Endothelial cell of umbilical vein (primary cell): ENCODE results near the gene OSGEP. TPM values are rescaled to one million over a fixed set of nuclear protein-coding genes. Genes with fewer than 3 reads are reported as not detected.

ENCODE experiments used
- BruUV-seq: library from RNA; stranded (reverse); fragments of 400-500 nt; replicated peaks from 2 replicates; lab custom pipeline; 2021; lab: Mats Ljungman, UMichigan
- CTCF ChIA-PET: fragments of 300-600, 350-600 bp; sonication (Branson Sonifier 250); formaldehyde crosslinking; loops from one replicate; lab custom pipeline; 2021; ENCODE audit warnings: antibody characterized with exemption, inconsistent platforms; lab: Charles Lee
- POLR2A ChIA-PET: fragments of 300-600, 350-600 bp; sonication (Branson Sonifier 250); formaldehyde crosslinking; loops from one replicate; lab custom pipeline; 2021; ENCODE audit warnings: antibody characterized with exemption, inconsistent platforms; lab: Charles Lee
- DNase-seq: peaks from one replicate; pipeline ENCODE4 v3.0.0-alpha.2; 2011; ENCODE audit warnings: low read depth, low spot score
- FAIRE-seq: peaks from 2 replicates; lab custom pipeline; 2011; peaks lifted over from hg19 to GRCh38; lab: Jason Lieb, UNC
- H2AFZ ChIP-seq: 2 replicates; pipeline ENCODE4 v1.6.0; 2012; ENCODE audit warnings: low read depth, low read length, control low read depth, inconsistent platforms
- H3K27ac ChIP-seq: 2 replicates; pipeline ENCODE4 v1.5.1; 2011; ENCODE audit warnings: low read depth, mild to moderate bottlenecking, control low read depth, low read length, moderate library complexity; ENCODE audit not compliant: insufficient read depth
- H3K27me3 ChIP-seq, 2 experiments: 2 replicates each; pipeline versions ENCODE4 v1.6.0 to v1.6.1; 2011; ENCODE audit warnings: low read length in 2 of 2, mixed read lengths in 1 of 2; ENCODE audit not compliant: control insufficient read depth in 2 of 2, insufficient read depth in 2 of 2
- H3K36me3 ChIP-seq, 2 experiments: 2 replicates in 1 of 2; 3 replicates in 1 of 2; pipeline ENCODE4 v1.5.1; 2011; ENCODE audit warnings: low read length in 2 of 2, mild to moderate bottlenecking in 1 of 2, moderate library complexity in 1 of 2; ENCODE audit not compliant: control insufficient read depth in 2 of 2, insufficient read depth in 2 of 2; ENCODE audit errors: extremely low read depth in 1 of 2
- H3K4me1 ChIP-seq: 3 replicates; pipeline ENCODE4 v1.5.1; 2011; ENCODE audit warnings: mild to moderate bottlenecking, low read length; ENCODE audit not compliant: control insufficient read depth, insufficient read depth; ENCODE audit errors: extremely low read depth
- H3K4me2 ChIP-seq: 2 replicates; pipeline ENCODE4 v1.6.1; 2011; ENCODE audit warnings: low read length, control low read depth, mixed read lengths; ENCODE audit not compliant: insufficient read depth
- H3K4me3 ChIP-seq, 3 experiments: fragments of 200-600 bp in 1 of 3; sonication (generic), shearing (Covaris generic) in 1 of 3; replicated peaks in 1 of 3; 2 replicates each; pipeline ENCODE4 v1.5.1; 2011 to 2016; ENCODE audit warnings: control low read depth in 3 of 3, low read length in 3 of 3, mild to moderate bottlenecking in 2 of 3, inconsistent platforms in 1 of 3, low read depth in 1 of 3, moderate library complexity in 1 of 3; ENCODE audit not compliant: insufficient read depth in 1 of 3
- H3K79me2 ChIP-seq: 2 replicates; pipeline ENCODE4 v1.6.0; 2012; ENCODE audit warnings: low read length, inconsistent platforms; ENCODE audit not compliant: control insufficient read depth, insufficient read depth
- H3K9ac ChIP-seq: replicated peaks from 2 replicates; pipeline ENCODE3; 2011; ENCODE audit warnings: low read length, control low read depth; ENCODE audit not compliant: insufficient read depth; ENCODE audit errors: extremely low read depth
- H3K9me1 ChIP-seq: replicated peaks from 3 replicates; pipeline ENCODE4 v1.6.0; 2011; ENCODE audit warnings: mild to moderate bottlenecking, low read length; ENCODE audit not compliant: control insufficient read depth, insufficient read depth; ENCODE audit errors: extremely low read depth
- H3K9me3 ChIP-seq: replicated peaks from 2 replicates; pipeline ENCODE4 v1.5.1; 2012; ENCODE audit warnings: low read length, inconsistent platforms; ENCODE audit not compliant: control insufficient read depth, insufficient read depth
- H4K20me1 ChIP-seq: replicated peaks from 2 replicates; pipeline ENCODE3; 2011; ENCODE audit warnings: mild to moderate bottlenecking, low read length; ENCODE audit not compliant: control insufficient read depth, insufficient read depth; ENCODE audit errors: extremely low read depth
- CTCF ChIP-seq, 2 donors: IDR thresholded peaks; 1 replicate in 1 of 2; 2 replicates in 1 of 2; pipeline ENCODE4 v1.5.1; 2011; ENCODE audit warnings: low read length in 2 of 2, mild to moderate bottlenecking in 2 of 2, moderate library complexity in 2 of 2, control low read depth in 1 of 2, inconsistent platforms in 1 of 2, low read depth in 1 of 2; ENCODE audit not compliant: insufficient read depth in 1 of 2; ENCODE audit errors: extremely low read depth in 1 of 2
- FOS ChIP-seq: IDR thresholded peaks from 2 replicates; pipeline ENCODE4 v1.6.1; 2011; ENCODE audit warnings: mild to moderate bottlenecking, low read length, moderate library complexity, borderline replicate concordance; ENCODE audit not compliant: insufficient read depth
- GATA2 ChIP-seq: IDR thresholded peaks from 2 replicates; pipeline ENCODE4 v1.7.0; 2011; ENCODE audit warnings: low read depth, mild to moderate bottlenecking, moderate library complexity, mixed read lengths, low read length; ENCODE audit not compliant: insufficient read length, insufficient read depth
- JUN ChIP-seq: IDR thresholded peaks from 2 replicates; pipeline ENCODE4 v1.6.1; 2011; ENCODE audit warnings: borderline replicate concordance, low read depth; ENCODE audit not compliant: insufficient read length, insufficient read depth
- MAX ChIP-seq: IDR thresholded peaks from 2 replicates; pipeline ENCODE4 v1.6.1; 2011; ENCODE audit not compliant: insufficient read depth, insufficient read length
- MYC ChIP-seq: IDR thresholded peaks from one replicate; pipeline ENCODE4 v1.6.1; 2011; ENCODE audit warnings: mild to moderate bottlenecking, low read depth, low read length
- POLR2A ChIP-seq: IDR thresholded peaks from 2 replicates; pipeline ENCODE4 v1.6.1; 2012; ENCODE audit warnings: low read depth, mild to moderate bottlenecking, control low read depth, low read length
- POLR2AphosphoS5 ChIP-seq: IDR thresholded peaks from 2 replicates; pipeline ENCODE4 v1.6.1; 2012; ENCODE audit warnings: low read depth, mild to moderate bottlenecking, control low read depth, low read length, moderate library complexity; ENCODE audit not compliant: insufficient read depth
- dilution Hi-C: fragments of 300-500 bp; cut with MboI; formaldehyde crosslinking; loops from one replicate; pipeline ENCODE4 v1.15.0; 2019; ENCODE audit warnings: low sequenced_read_pairs; ENCODE audit not compliant: extremely low pct_ligation_motif_present
- intact Hi-C: fragments of 100-400 bp; cut with micrococcal nuclease; formaldehyde crosslinking; loops from one replicate; pipeline ENCODE4 v1.10.0; 2022
- polyA plus RNA-seq, 4 experiments: library from polyadenylated mRNA; depleted of rRNA in 3 of 4; stranded (reverse) in 3 of 4; unstranded in 1 of 4; fragments of >200 nt; gene quantifications; 2 replicates each; pipeline versions ENCODE4 v1.2.1 to v1.2.3, GENCODE V29; 2011 to 2012; ENCODE audit warnings: missing spikeins in 1 of 4
- total RNA-seq: library from RNA; stranded (reverse); gene quantifications from 2 replicates; pipeline ENCODE4 v1.2.3, GENCODE V29; 2021

OSGEP gene
- total and polyA plus RNA-seq, 2 donors (not counting 3 experiments of a cell fraction or from before 2014, with no cell fraction given): 41.8 to 100 TPM

DNA sequence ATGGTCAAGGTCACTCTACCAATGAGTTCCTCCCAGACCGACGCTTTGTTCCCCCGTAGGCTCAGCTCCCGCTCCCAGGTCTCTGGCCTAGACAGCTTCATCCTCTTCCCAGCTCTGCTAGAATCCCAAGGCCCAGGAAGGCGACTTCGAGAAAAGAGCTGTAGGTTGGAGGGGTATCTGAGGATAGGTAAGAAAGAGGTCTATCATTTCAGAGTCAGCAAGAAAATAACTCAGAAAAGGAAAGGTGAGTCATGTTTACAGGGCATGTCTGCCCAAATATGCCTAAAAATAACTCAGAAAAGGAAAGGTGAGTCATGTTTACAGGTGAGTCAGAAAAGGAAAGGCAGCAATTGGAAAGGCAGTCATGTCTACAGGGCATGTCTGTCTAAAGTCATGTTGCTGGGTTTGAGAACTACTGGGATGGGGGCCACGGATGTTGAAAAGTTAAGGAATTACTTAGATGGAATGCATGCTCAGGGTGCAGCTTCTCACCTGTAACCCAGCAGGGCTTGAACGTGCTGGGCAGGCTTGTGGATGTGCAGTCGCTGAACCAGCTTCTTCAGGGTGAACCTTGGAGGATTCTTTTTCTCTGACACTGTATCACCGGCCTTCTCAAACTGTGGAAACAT, 53.5 kb downstream of the OSGEP start:
- no peaks in the 10 kb centered on the region for H3K9me1 ChIP-seq
- peak overlapping the region; percentile 14 for H3K4me2 ChIP-seq
- POLR2A ChIA-PET: no interaction called here
- peak; percentile 48 for FAIRE-seq
- H2AFZ ChIP-seq: no peak overlapping the region
- dilution Hi-C loops: no loop called here
- peak; percentile 56 for DNase-seq
- CTCF ChIA-PET: interaction anchor here (0.6 to 1.3 kb wide), 4 partner anchors 10 to 213 kb away, joined by 3 to 8 read pairs (median 3); no protein-coding TSS in a partner anchor
- TSS peak; percentile 96 for BruUV-seq
- H3K4me1 ChIP-seq: peaks cover 14% of the 10 kb centered on the region
- H3K9ac ChIP-seq: no peak overlapping the region
- no peaks in the 10 kb centered on the region for H3K27me3 ChIP-seq
- intact Hi-C loops: no loop called here
- H4K20me1 ChIP-seq: no peaks in the 10 kb centered on the region
- no peak overlapping the region for H3K4me3 ChIP-seq
- H3K79me2 ChIP-seq: no peaks in the 10 kb centered on the region
- H3K9me3 ChIP-seq: no peaks in the 10 kb centered on the region
- peak overlapping the region; percentile 49 for H3K27ac ChIP-seq
- peaks cover 7 to 28% of the 10 kb centered on the region in 2 experiments for H3K36me3 ChIP-seq
- TF ChIP-seq MYC: no peak
- no peak for TF ChIP-seq GATA2
- TF ChIP-seq JUN: peak; percentile 95
- TF ChIP-seq FOS: peak; percentile 97
- TF ChIP-seq POLR2AphosphoS5: peak; percentile 50

DNA sequence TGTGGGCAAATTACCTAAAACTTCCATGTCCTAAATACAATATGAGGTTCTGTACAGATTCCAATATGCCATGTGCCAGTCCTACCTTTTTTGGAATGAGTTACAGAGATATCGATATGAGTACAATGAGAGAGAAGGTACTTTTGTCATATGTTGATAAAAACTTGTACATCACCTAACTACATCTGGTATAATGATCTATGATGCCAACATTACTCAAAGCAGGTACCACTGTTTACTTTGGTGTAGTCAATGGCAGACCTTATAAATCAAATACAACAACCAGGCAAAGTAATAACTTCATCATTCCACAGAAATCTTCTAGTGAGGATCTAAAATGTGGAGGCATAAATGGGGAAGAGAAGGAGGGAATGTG, 54.0 kb downstream of the OSGEP start:
- Histone ChIP-seq H4K20me1 (no peaks in the 10 kb centered on the region), H3K4me2 (peak overlapping the region; percentile 14), H3K27ac (peak overlapping the region; percentile 49), H3K4me3 (no peak overlapping the region), H3K9me3 (no peaks in the 10 kb centered on the region), H3K4me1 (peaks cover 14% of the 10 kb centered on the region), H2AFZ (no peak overlapping the region), H3K9ac (no peak overlapping the region), H3K36me3 (peaks cover 7 to 28% of the 10 kb centered on the region in 2 experiments), H3K79me2 (no peaks in the 10 kb centered on the region), H3K27me3 (no peaks in the 10 kb centered on the region), H3K9me1 (no peaks in the 10 kb centered on the region)
- dilution Hi-C loops: no loop called here
- no peak for TF ChIP-seq MAX
- TF ChIP-seq GATA2: no peak
- no peak for TF ChIP-seq POLR2AphosphoS5
- TF ChIP-seq FOS: no peak
- TF ChIP-seq CTCF (IDR thresholded peaks at IDR 0.05; ENCODE audit: extremely low read depth in 1 of 2, insufficient read depth in 1 of 2, low read depth in 1 of 2, low read length in 2 of 2): no peak
- TF ChIP-seq JUN: no peak
- no peak for TF ChIP-seq POLR2A
- DNase-seq (no peak), FAIRE-seq (no peak)
- BruUV-seq: TSS peak; percentile 86
- intact Hi-C loops: no loop called here
- POLR2A ChIA-PET: no interaction called here
- CTCF ChIA-PET: interaction anchor here (0.7 to 1.3 kb wide), 2 partner anchors 15 to 213 kb away, joined by 3 to 8 read pairs; no protein-coding TSS in a partner anchor
